NCI-H748 (cell line): ENCODE data around the gene WSCD2.

ENCODE experiments used
- DNase-seq: peaks from one replicate; lab custom pipeline; 2025; ENCODE audit not compliant: unreplicated experiment; lab: John Stamatoyannopoulos, UW

The WSCD2 gene

DNA sequence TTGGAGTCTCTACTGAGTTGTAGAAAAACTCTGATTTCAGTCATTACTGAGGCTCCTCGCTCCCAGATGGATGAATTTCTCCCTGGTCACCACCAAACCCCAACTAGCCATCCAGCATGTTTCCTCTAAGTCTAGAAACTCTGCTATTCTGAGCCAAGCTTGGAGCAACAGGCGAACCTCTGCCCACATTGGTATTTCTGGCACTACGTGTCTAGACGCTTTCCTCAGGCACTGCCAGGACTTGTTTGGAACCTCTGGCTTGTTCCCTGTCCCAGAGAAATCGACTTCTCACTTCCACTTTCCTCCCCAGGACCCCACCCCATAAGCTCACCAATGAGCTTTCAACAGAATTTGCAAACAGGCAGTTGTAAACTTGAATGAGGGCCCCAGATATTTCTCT, 27.6 kb downstream of the WSCD2 start:
- DNase-seq = no peak

DNA sequence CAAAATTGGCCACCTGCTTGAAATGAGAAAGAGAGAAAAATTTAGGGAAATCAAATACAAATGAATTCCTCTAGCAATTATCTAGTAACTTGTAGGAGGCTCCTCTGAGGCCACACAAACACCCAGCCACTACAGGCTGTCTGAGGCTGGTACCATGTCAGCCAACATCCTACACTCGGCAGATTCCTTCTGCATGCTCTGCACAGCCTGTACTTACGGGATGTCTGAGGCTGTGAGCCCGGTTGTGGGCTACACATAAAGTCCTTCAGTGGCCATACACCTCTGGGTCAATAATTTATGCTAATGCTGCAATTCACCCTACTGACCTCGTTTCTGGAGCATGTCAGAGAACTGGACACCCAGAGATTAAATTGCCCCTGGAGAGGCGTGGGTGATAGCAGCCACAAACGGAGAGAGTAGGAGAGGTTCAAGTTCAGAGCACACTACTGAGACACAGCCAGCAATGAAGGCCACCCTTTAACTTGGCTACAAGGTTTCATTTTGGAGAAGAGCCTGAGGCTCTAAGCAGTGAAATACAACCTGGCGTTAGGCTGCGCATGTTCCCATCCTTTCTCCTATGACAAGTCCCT, 28.9 kb downstream of the WSCD2 start:
- DNase-seq = no peak

- DNase-seq = no peak
Observed at GRCh38 chr12:108162207-108162606, 33.1 kb downstream of the WSCD2 start.

GRCh38 chr12:108166505-108166904, 37.4 kb downstream of the WSCD2 start:
- no peak for DNase-seq

GRCh38 chr12:108167974-108168373, 38.9 kb downstream of the WSCD2 start:
- no peak for DNase-seq

GRCh38 chr12:108169708-108170107, 40.6 kb downstream of the WSCD2 start:
- DNase-seq = no peak

DNA sequence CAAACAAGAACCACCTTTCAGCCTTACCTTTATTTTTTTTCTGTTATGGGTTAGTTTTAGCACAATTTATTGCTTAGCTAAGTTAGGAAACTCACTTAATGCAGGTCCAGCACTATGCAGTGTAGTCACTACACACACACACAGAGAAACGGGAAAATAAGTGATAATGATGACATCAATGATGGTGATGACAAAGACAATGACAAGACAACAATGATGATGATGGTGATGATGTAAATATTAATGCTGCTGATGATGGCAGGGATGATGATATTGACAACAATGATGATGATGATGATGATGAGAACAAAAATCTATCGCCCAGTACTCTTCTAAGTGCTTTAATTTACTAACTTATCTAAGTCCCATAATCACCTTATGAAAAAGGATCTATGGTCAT, 41.1 kb downstream of the WSCD2 start:
- no peak for DNase-seq

DNA sequence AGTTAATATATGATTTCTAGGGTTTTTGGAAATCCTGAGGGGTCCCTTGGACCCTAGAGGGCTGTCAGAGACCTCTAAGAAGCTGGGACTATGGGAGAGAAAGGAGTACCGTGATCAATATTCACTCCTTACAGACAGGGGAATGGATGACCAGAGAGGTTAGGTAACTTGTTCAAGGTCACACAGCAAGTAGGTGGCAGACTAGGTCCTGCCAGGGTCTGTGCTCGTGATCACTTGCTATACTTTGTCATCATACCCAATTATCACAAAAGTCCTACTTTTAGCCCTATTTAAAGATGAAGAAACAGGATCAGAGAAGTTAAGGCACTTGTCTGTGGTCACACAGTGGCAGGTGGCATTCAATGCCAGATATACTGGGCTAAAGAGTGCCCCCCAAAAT, 42.9 kb downstream of the WSCD2 start:
- no peak for DNase-seq

- DNase-seq = no peak
Observed at GRCh38 chr12:108173160-108173559, 44.1 kb downstream of the WSCD2 start.

DNA sequence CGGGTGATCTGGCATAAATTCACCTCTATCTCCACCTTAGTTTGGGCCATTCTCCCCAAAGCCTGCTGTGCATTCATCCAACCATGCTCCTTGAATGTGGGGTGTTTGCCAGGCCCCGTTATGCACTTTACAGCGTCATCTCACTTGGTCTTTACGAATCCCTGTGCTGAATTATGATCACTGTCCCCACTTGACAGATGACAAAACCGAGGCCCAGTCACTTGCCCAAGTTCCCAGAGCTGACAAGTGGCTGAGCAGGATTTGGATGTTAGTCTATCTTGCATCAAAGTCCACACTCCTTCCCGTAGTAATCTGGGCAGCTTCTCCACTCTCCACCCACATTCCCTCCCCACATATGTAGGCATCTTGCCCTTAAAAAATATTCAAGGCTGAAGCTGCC, 44.8 kb downstream of the WSCD2 start:
- no peak for DNase-seq

GRCh38 chr12:108174641-108175040, 45.6 kb downstream of the WSCD2 start:
- DNase-seq = no peak

DNA sequence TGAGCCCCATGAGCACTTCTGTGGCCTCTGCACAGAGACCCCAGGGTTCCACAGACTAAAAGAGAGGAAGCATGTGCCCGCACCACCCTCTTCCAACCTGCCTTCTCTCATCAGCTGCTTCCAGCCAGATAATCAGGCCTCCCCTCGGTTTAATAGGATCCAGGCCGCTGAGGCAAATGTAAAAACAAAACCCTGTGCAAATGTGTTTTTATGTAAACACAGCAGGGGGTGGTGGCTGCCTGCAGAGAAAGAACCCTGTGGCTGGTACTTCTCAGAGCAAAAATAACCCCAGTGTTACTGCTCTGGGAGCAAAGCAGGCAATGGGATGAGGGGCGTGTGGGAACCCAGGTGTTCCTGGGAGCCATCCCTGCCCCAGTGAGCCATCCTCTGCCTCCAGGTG, 46.2 kb downstream of the WSCD2 start:
- DNase-seq = peak; percentile 31

GRCh38 chr12:108176292-108176691, 47.2 kb downstream of the WSCD2 start:
- no peak for DNase-seq

DNA sequence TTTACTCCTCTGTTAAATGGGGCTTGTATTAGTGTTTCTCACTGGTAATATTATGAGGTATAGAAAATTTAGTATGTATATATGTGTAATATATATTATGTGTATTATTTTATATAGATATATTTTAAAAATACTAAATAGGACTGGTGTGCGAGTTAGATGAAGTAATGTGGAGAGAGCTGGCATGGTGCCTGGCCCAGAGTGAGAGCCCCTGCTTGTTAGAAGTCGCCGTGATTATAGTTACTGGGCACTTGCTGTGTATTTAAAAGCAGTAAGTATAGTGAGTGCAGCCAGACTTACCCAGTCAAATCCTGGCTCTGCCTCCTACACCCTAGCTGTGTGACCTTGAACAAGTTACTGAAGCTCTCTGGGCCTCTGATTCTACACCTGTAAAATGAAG, 48.0 kb downstream of the WSCD2 start:
- no peak for DNase-seq

DNA sequence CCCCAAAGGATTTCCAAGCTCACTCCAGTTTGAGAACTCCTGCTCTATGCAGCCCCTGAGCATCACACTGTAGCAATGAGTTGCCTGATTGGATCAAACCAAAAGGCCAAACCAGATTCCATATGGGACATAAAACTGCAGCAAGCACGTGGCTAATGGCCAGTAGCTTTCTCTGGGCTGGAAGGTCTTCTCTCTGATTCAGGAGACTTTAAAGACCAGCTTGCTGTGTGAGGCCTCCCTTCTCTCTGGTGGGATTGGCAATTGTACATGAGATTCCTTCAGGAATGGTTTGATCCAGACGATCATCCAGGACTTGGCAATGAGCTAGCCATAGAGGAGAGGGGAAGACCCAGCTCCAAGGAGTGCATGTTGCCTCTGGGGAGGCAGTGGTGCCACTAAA, 50.2 kb downstream of the WSCD2 start:
- DNase-seq = no peak

GRCh38 chr12:108180255-108181094, 51.4 kb downstream of the WSCD2 start:
- DNase-seq = no peak

DNA sequence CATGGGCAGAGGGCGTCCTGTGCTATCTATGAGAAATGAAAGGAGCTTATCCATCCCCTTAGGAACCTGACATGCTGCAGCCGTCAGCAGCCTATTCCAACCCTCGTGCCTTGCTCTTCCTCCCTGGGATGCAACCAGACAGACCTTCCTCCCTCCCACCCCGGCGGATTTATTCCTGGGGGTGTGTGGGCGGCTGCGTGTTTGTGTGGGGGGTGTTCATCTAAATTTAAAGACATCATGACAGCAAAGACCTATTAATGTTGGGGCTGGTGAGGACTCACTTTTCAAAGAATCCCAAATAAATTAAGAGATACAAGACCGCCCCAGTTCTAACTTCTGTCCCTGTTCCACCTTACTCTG, 52.0 kb downstream of the WSCD2 start:
- no peak for DNase-seq

DNA sequence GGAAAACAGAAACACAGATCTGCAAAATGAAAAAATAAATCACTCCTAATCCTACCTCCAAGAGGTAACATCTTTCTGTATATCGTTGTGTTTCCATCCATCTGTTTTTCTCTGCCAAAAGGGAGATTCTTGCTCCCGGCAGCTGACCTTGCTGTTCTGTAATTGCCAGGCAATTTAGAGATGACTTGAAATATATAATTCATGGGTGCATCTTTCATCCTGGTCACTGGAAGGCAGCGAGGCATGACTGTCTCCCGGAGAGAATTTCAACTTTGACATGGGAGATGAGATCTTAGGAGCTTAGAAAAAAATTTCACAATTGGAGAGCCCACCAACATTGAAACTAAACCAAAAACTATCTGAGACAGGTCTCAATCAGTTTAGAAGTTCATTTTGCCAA, 53.0 kb downstream of the WSCD2 start:
- DNase-seq = no peak

- DNase-seq = no peak
Observed at GRCh38 chr12:108185002-108185401, 55.9 kb downstream of the WSCD2 start.

GRCh38 chr12:108187831-108188230, 58.7 kb downstream of the WSCD2 start:
- no peak for DNase-seq

DNA sequence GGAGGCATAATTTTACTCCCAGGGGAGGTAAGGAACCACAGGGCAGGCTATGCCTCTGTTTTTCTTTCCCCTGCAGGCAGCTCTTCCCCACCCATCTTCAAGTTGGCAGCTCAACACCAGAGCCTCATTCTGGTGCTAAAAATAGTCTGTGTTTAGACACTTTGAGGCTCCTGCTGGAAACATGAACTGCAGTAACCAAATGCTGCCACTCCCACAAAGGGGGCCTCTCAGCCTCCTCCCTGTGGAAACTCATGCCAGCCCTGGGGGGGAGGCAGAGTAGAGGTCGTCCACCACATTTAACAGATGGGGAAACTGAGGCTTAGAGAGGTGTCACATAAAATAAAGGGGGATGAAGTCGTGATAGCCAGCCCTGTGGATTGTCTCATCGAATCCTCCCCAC, 61.4 kb downstream of the WSCD2 start:
- DNase-seq = no peak

DNA sequence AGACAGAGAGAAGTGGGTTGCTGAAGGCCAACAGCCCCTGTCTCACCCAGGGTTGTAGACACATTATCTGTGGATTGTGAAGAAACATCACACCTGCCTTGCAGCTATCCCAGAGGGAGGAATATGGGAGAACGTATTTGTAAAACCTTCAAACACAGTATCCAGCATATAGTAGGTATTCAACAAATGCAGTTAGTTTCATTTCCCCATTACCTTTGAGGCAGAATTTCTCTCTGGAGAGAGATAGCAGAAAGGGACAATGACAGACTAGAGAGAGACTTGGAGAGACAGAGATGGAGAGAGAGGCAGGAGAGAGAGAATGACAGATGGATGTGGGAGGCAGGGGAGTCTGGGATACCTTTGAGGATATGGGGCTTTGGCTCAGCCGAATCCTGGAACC, 62.0 kb downstream of the WSCD2 start:
- DNase-seq = no peak

GRCh38 chr12:108191938-108192337, 62.9 kb downstream of the WSCD2 start:
- DNase-seq = no peak
